GM18870 (cell line): ENCODE data around the gene CHST1.

ENCODE experiments used
- ATAC-seq: cut with Tn5 transposase; IDR thresholded peaks from one replicate; pipeline ENCODE4 v1.9.1; 2021; ENCODE audit warnings: moderate library complexity; ENCODE audit not compliant: unreplicated experiment

Gene CHST1

GRCh38 chr11:45661439-45662055 lies 3.9 kb downstream of the CHST1 start:
- no peak for ATAC-seq

- ATAC-seq = no peak
These were observed 4.5 kb downstream of the CHST1 start for GRCh38 chr11:45660729-45661438.

DNA sequence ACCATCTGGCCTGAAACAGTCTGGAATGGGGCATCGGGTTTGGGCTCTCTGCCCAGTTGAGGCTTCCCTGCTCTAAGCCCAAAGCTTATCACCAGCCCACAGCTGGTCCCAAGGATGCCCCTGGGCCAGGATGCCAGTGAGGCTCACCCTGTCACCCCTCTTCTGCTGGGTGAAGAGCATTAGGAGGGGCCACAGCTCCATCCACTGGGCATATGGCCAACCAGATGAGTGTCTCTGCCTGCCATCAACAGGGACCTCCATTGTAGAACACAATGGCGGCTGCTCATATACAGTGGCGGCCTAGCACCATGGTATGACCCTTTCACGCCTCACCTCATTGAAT lies 5.6 kb downstream of the CHST1 start:
- ATAC-seq = no peak

DNA sequence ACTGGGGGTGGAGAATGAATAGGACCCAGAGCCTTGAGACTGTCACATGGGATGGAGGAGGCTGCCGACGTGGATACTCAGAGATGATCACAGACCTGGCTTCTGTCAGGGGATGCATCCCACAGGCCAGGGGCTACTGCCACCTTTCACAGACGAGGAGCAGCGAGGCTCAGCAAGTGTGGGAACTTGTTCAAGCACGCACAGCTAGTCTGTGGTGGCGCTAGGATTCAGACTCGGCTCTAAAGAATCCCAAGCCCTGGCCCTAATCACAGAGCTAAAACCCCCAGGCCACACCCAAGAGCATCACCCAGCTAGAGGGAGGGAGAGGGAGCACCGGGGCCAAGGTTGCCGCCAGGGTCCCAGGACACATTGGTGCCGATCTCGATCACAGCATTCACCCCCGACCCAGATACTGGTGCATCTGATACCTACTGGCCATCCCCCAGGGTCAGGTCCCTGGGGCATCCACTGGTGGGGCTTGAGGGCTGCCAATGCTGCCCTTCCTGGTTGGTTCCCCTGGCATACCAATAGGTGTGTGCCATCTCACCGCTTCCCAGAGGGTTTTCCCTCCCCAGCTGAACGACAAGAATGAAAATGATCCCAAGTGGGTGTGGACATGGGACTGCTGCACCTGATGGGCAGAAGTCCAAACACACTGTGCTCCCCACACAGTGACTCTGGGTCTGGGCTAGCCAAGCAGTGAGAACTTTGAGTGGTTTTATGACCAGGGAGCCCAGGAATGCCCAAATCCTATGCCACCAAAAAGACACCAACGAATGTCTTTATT lies 6.2 kb downstream of the CHST1 start:
- no peak for ATAC-seq

- no peak for ATAC-seq
These were observed 7.0 kb downstream of the CHST1 start for GRCh38 chr11:45658292-45658991.

DNA sequence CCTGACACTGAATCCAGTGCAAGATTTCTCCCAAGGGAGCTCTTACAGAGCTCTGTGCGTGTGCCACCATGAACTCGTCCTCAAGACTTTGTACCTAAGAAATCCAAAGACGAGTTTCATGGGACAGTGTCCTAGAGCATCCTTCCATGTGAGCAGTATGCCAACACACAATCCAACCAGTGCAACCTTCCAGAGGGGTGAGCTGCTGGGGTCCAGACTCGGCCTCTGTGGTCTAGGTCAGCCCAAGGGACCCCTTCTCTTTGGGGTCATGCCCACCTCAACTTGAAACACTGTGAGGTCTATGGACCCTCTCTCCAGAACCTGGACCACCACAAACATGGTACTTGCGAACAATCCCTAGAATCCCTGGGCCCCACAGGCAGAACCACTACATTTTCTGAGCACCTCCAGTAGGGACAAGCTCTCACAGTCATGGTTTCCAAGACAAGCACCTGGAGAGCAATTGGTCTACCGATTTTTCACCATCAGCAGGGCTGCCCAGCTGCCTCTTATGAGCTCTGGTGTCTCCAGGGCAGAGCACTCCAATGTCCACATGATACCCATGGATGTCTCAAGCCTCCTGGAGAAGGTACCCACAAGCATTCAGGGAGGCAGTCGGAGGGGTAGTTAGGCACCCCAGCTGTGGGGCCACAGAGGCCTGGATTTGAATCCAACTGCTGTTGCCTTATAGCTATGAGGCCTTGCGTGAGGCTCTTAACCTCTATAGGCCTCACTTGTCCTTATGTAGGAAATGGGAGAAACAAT lies 7.7 kb downstream of the CHST1 start:
- no peak for ATAC-seq

DNA sequence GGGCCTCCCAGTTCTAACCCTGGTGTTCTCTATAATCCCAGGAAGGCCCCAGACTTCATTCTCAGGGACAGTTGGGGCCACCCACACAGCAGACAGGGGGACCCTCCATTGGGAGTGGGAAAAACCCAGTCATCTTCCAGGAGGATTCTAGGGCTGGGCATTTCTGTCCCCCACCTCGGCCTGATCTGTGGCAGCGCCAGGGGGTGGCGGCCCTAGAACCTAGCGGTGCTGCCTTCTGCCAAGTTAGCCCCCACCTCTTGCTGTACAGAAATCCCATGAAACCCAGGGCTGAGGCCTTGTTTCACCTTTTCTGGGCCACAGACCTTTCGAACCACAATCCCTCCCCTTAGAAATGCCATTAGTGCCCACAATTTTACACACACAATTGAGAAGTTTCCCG lies 9.6 kb downstream of the CHST1 start:
- ATAC-seq = no peak

DNA sequence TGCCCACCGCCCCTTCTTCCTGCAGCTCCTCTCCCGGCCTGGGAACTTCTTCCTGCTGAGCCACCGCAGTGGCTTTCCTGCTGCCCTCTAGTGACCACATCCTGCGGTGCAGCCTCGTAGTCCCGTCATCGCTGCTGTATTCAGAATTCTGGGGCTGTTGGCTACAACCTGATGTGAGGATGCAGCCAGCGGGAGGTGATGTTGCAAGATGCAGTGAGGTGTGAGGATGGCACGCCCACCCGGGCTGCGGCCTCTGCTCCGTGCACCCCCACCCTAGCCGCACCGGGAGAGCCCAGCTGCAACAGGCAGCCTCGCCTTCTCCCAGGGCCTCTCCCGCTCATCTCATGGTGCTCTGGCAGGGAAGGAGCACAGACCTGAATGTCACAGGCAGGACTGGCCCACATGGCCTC lies 10.1 kb downstream of the CHST1 start:
- ATAC-seq = no peak

GRCh38 chr11:45655012-45655283 lies 10.5 kb downstream of the CHST1 start:
- no peak for ATAC-seq

DNA sequence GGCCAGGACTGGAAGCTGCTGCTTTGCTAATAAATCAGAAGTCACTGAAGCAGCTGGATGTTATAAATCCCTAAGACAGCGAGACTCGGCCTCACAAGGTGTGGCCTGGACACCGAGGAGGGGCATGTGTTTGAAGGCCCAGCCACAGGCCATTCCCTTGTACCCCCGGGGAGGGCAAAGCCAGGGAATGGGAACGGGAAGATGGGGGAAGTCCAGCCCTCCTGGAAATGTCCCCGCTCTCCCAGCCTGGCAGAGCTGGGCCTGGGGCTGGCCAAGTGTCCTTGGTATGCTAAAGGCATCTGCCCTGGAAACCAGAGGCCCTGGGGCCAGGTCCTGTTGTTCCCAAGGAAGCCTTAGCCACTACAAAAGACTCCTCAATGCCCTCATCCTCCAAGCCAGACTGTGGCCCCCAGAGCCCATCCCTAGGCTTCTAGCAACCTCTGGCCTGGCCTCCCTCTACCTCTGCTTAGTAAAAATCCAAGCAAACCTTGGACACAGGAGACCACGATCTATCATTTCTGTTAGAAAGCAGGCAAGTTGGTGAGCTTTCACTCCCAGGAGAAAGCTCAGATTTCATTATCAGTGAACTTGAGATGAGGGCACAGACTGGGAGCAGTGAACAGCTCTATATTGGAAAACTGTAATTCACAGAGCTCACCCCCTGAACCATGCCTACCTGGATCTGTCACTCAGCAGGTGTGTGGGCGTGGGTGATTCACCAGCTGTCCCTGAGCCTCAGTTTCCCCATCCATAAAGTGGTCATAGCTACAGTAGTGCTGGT lies 11.0 kb downstream of the CHST1 start:
- no peak for ATAC-seq

- ATAC-seq = no peak
These were observed 12.1 kb downstream of the CHST1 start for GRCh38 chr11:45653277-45653676.

DNA sequence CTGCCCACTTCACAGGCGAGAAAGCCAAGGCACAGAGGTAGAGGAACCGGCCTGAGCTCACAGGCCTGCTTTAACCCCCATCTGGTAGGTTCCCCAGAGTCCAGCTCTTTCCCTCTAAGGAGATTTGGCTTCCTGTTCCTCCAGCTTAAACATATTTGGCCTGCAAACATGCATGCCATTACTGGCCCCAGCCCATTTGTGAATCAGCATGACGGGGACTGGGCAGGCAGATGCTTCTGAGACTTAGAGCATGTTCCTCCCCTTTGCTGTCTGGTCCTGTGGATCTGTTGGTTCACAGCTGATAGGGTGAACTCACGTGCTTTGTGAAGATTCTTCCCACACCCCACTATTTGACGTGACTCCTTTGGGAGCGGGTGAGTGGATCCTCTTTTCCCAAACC lies 12.6 kb downstream of the CHST1 start:
- ATAC-seq = no peak

GRCh38 chr11:45651841-45652749 lies 13.3 kb downstream of the CHST1 start:
- no peak for ATAC-seq

DNA sequence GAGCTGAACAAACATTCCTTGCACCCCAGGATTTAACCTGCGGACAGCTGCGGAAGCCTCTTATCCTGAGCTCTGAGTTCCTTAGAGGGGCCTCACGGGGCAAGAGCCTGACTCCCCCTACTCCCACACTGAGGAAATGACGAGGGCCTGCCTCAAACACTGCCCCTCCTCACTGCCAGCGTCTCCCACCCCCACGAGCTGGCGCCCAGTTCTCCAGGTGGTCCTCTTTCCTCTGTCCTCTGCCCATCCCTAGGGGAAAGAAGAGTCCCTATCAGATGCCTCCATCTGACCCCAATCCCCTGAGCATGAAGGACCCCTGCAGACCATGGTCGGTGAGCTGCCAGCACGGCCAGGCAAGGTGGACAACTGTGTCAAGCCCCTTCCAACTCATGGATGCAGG lies 14.3 kb downstream of the CHST1 start:
- no peak for ATAC-seq

GRCh38 chr11:45650166-45651095 lies 15.0 kb downstream of the CHST1 start:
- ATAC-seq = no peak

DNA sequence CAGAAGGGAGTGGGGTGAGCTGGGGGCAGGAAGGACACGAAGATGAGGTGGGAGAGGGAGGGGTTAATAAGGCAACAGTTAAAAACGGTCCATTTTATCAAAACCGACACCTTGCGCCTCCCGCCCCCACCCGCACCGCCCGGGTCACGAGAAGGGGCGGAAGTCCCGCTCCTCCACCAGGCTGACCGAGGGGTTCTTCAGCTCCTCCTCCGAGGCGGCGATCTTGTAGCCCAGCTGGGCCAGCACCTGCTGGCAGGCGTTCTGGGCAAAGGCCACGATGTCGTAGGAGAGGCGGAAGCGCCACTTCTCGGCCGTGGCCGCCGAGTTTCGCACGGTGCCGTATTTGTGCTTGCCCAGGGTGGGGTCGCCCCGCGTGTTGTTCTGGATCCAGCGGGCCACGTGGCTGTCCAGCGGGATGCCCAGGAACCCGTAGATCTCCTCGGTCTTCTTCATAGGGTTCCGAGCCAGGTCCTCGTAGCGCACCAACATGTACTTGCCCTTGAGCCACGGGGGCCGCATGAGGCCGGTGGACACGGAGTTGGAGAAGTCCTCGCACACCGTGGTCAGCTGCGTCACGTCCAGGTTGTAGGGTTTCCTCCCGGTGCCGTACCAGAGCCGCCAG lies 15.8 kb downstream of the CHST1 start:
- ATAC-seq = no peak

GRCh38 chr11:45648931-45649330 lies 16.5 kb downstream of the CHST1 start:
- ATAC-seq = no peak

GRCh38 chr11:45647786-45648185 lies 17.6 kb downstream of the CHST1 start:
- no peak for ATAC-seq
